ENCODE measurements around the gene ADAM12.
"Not testable (repeated sequence)": the region's sequence is repeated elsewhere in the genome, so short reads cannot be mapped to it uniquely, and the experiment has no call there.

ADAM12 gene

GRCh38 chr10:126062131-126063032, 325.9 kb downstream of the ADAM12 start:
- peak; percentile 86 for FAIRE-seq
- TF ChIP-seq POLR2A (IDR thresholded peaks at IDR 0.05; ENCODE audit: low read depth, low read length) = no peak
- DNase-seq (ENCODE audit: insufficient read length, low spot score) = peak; percentile 53

- FAIRE-seq (no peak), DNase-seq (ENCODE audit: insufficient read length, low spot score) (no peak)
These were observed 326.8 kb downstream of the ADAM12 start for GRCh38 chr10:126061526-126061925.

DNA sequence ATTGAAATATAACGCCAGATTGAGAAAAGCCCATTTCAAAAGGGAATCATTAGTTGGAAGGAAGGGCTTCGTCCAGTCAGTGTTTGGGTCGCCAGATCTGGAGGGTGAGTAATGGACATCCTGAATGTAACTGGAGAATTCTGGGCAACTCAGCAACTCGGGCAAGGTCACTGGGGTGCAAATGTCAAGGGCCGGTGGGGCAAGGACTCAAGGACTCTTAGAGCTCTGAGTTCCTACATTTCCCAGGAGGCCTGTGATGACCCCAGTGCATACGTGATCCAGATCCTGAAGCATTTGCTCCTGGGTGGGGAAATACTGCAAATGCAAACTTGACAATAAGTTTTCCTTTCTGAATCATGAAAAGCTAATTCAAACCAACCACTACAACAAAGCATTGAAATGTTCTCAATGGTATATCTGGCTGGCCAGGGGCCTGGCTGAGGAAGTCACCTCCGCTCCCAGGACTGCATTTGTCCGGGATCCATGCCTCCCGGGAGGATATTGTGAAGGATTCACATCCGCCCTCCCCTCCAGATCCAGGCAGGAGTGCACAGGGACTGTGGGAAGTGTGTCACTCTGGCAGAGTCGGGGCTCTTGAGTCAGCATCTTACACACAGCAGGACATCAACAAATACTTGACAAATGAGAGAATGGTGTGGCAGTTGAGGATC, 327.9 kb downstream of the ADAM12 start:
- DNase-seq (ENCODE audit: insufficient read length, low spot score) (peak; percentile 59), FAIRE-seq (peak; percentile 36)
- no peak for TF ChIP-seq POLR2A (IDR thresholded peaks at IDR 0.05; ENCODE audit: low read depth, low read length)

More at GRCh38 chr10:126061526-126061925, 326.8 kb downstream of the ADAM12 start:
- TF ChIP-seq POLR2A (IDR thresholded peaks at IDR 0.05; ENCODE audit: low read depth, low read length) = no peak

DNA sequence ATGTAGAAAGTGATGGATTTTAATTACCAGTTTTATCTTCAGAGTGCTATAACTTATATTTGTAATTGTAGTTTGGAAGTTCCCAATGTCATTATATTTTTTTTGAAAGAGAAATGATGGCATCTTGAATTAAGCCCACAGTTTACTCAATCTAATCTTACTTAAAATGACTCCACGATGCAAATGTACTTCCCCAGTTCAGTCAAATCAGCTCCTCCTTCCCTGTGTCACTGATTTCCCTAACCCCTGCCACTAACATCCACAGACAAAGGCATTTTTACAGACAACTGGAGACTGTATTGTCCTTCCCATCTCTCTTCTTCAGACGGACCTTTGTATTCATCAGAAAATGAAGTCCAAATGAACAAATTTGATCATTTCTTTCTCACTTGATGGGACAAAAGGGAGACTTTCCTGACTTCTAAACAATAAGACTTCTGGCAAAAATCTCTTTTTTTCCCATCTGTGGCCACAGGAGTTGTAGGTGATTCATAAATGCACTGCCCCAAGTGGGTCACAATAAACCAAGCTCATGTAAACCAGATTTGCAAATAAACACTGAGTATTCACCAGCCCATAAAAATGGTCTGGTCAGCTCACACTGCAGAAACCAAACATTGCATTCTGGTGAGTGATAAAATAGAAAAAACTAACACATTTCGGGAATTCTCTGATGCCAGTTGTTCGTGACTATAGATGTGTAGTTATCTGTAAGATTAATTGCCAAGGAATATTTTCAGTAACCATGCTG, 329.0 kb downstream of the ADAM12 start:
- DNase-seq (ENCODE audit: insufficient read length, low spot score) (no peak), FAIRE-seq (no peak)
- TF ChIP-seq POLR2A (IDR thresholded peaks at IDR 0.05; ENCODE audit: low read depth, low read length) = no peak

- DNase-seq (ENCODE audit: insufficient read length, low spot score) = no peak
- FAIRE-seq = no peak
- TF ChIP-seq POLR2A (IDR thresholded peaks at IDR 0.05; ENCODE audit: low read depth, low read length) = no peak
These were observed 329.8 kb downstream of the ADAM12 start for GRCh38 chr10:126058507-126058906.

- FAIRE-seq = no peak
- TF ChIP-seq POLR2A (IDR thresholded peaks at IDR 0.05; ENCODE audit: low read depth, low read length) = no peak
- DNase-seq (ENCODE audit: insufficient read length, low spot score) = no peak
These were observed 330.2 kb downstream of the ADAM12 start for GRCh38 chr10:126058104-126058503.

DNA sequence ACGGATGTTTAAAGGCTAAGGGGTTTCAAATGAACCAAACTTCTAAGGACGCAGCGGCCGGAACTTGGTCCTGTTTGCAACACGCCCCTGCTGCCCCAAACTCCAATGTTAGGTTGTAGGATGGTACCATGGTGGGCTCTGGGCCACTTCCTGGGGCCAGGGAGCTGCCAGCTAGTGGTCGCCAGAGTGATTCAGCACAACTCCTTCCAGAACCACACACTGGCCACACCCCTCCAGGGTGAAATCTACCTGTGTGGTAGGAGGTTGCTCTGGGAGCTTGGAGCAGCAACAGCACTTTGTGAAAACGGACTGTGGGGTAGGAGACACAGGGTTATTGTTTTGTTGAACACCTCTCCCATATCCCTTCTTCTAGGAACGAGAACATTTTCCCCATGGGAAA, 330.8 kb downstream of the ADAM12 start:
- no peak for FAIRE-seq
- DNase-seq (ENCODE audit: insufficient read length, low spot score) = no peak
- no peak for TF ChIP-seq POLR2A (IDR thresholded peaks at IDR 0.05; ENCODE audit: low read depth, low read length)

- FAIRE-seq = no peak
- no peak for DNase-seq (ENCODE audit: insufficient read length, low spot score)
- no peak for TF ChIP-seq POLR2A (IDR thresholded peaks at IDR 0.05; ENCODE audit: low read depth, low read length)
These were observed 334.1 kb downstream of the ADAM12 start for GRCh38 chr10:126054191-126054590.

GRCh38 chr10:126052171-126052570, 336.1 kb downstream of the ADAM12 start:
- no peak for FAIRE-seq
- DNase-seq (ENCODE audit: insufficient read length, low spot score) = no peak
- TF ChIP-seq POLR2A (IDR thresholded peaks at IDR 0.05; ENCODE audit: low read depth, low read length) = no peak

DNA sequence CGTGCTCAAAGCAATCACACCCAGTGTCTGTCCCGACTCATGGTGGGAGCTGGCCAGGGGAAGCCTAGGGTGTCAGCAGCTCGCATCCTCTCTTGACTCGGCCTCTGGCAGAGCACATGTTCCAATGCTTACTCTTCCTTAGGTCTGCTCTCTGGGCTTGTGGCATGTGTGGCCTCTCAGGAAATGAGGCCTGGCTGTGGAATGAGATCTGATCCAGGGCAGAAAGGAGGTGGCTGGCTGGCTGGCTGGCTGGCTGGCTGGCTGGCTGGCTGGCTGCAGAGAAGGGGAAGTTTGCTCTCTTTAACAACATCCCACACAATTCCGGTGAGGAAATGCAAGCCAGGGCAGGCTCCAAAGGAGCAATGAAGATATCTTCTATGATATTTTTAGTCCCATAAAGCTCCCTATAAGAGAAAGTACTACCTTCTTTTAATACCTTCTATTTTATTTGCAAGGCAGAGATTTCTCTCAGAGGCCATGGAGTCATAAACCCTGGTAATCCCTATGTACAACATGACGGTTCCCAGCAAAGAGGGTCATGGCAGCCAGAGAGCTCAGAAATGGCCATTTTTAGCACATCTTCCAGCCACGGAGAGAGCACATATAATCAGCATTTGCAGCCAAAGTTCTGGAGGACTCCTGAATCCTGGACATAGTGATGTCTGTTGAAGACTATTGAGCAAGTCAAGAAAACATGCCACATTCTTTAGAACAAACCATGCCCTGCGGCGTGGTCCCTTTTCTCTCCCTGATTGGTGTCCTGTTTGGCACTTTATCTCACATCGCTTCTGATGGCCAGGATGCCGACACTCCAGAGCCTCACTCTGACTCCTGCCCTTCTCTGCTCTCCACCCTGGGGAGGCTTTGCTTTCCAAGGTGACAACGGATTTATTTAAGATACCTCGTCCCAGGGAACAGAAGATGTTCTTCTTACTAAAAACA, 338.2 kb downstream of the ADAM12 start:
- TF ChIP-seq POLR2A (IDR thresholded peaks at IDR 0.05; ENCODE audit: low read depth, low read length) = no peak
- no peak for DNase-seq (ENCODE audit: insufficient read length, low spot score)

DNA sequence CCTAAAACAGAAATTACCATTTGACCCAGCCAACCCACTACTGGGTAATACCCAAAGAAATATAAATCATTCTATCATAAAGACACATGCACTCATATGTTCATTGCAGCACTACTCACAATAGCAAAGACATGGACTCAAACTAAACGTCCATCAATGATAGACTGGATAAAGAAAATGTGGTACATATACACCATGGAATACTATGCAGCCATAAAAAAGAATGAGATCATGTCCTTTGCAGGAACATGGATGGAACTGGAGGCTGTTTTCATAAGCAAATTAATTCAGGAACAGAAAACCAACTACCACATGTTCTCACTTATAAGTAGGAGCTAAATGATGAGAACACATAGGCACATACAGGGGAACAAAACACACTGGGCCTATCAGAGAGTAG, 340.5 kb downstream of the ADAM12 start:
- FAIRE-seq; DNase-seq (ENCODE audit: insufficient read length, low spot score): not testable (repeated sequence)

More for the DNA sequence above, 338.2 kb downstream of the ADAM12 start:
- no peak for FAIRE-seq

DNA sequence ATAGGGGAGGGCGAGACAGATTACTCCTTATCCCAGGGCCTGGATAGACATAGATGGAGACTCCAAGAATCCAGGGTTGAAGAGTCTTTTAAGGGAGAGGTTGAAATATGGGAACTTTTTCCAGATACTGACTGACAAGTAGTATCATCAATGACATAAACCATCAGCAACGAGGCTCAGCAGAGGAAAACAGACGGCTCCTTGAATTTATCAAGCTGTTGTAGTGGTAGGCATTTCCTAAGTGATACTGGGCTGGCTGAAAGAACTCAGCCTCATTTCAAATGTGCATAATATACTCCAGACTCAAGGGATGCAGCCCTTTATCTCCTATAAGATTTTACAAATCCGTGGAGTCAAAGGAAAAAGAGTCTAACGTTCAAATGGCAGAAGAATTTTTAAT, 341.4 kb downstream of the ADAM12 start:
- DNase-seq (ENCODE audit: insufficient read length, low spot score) = no peak
- TF ChIP-seq POLR2A (IDR thresholded peaks at IDR 0.05; ENCODE audit: low read depth, low read length) = no peak
- FAIRE-seq = no peak

DNA sequence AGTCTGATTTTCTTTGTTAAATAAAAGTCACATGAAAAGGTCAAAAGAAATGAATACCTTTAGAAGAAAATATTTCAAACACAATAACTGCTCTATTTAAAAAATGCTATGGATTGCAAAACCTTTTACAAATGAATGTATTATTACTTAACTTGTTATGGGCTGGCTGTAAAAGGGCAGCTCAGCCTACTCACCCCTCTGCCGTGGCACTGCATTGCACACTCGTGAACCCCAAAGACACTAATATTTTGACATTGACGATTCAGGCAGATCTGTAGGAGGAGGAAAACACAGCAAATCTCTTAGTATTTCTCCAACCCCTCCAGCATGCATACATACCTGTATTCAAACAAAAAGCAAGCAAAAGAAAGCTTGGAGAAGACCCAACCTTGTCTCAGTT, 342.4 kb downstream of the ADAM12 start:
- DNase-seq (ENCODE audit: insufficient read length, low spot score) (no peak), FAIRE-seq (no peak)
- TF ChIP-seq POLR2A (IDR thresholded peaks at IDR 0.05; ENCODE audit: low read depth, low read length) = no peak

Measured in H54 (cell line).